ENCODE data around the gene NLGN2. TPM values are rescaled to one million over a fixed set of nuclear protein-coding genes. Genes with fewer than 3 reads are reported as not detected.

Gene NLGN2
- total RNA-seq, 1 experiment from 2014 or later, result 76.7 TPM

- TF ChIP-seq ZNF532 (CRISPR knock-in tag; IDR thresholded peaks at IDR 0.05; ENCODE audit: borderline replicate concordance) (no peak), ATF3 (CRISPR knock-in tag; conservative IDR thresholded peaks at IDR 0.05) (no peak), ZNF219 (CRISPR knock-in tag; IDR thresholded peaks at IDR 0.05; ENCODE audit: borderline replicate concordance) (no peak), HMGXB4 (CRISPR knock-in tag; IDR thresholded peaks at IDR 0.05) (no peak)
Measured at GRCh38 chr17:7463372-7463846, 55.8 kb downstream of the NLGN2 start (continued).

- no peak for TF ChIP-seq ATF6 (CRISPR knock-in tag; IDR thresholded peaks at IDR 0.05)
- no peak for TF ChIP-seq SOX15 (CRISPR knock-in tag; IDR thresholded peaks at IDR 0.05)
- no peak for TF ChIP-seq ELF4 (CRISPR knock-in tag; IDR thresholded peaks at IDR 0.05; ENCODE audit: low read depth)
- no peak for TF ChIP-seq KAT7 (CRISPR knock-in tag; IDR thresholded peaks at IDR 0.05; ENCODE audit: borderline replicate concordance)
- no peak for TF ChIP-seq NFATC4 (CRISPR knock-in tag; IDR thresholded peaks at IDR 0.05)
- TF ChIP-seq FOXJ3 (CRISPR knock-in tag; IDR thresholded peaks at IDR 0.05; ENCODE audit: borderline replicate concordance), result no peak
- no peak for TF ChIP-seq NR2C2 (CRISPR knock-in tag; IDR thresholded peaks at IDR 0.05)
- TF ChIP-seq ETV6 (CRISPR knock-in tag; IDR thresholded peaks at IDR 0.05), result no peak
- TF ChIP-seq TEAD1 (CRISPR knock-in tag; IDR thresholded peaks at IDR 0.05), result no peak
- TF ChIP-seq ZNF121 (CRISPR knock-in tag; IDR thresholded peaks at IDR 0.05), result no peak
- TF ChIP-seq ZBTB21 (CRISPR knock-in tag; IDR thresholded peaks at IDR 0.05; ENCODE audit: borderline replicate concordance), result no peak
- TF ChIP-seq TEAD4 (CRISPR knock-in tag; IDR thresholded peaks at IDR 0.05), result no peak
- no peak for TF ChIP-seq E2F1 (CRISPR knock-in tag; IDR thresholded peaks at IDR 0.05)
- no peak for TF ChIP-seq MLX (CRISPR knock-in tag; IDR thresholded peaks at IDR 0.05)
- no peak for TF ChIP-seq ZNF263 (CRISPR knock-in tag; IDR thresholded peaks at IDR 0.05; ENCODE audit: low read depth)
- no peak for TF ChIP-seq MAX (CRISPR knock-in tag; IDR thresholded peaks at IDR 0.05)
- TF ChIP-seq TCF7 (CRISPR knock-in tag; IDR thresholded peaks at IDR 0.05; ENCODE audit: low read depth), result no peak
- H3K4me1 Mint-ChIP-seq, result peaks cover 17% of the 10 kb centered on the region
- no peak overlapping the region for H3K27ac Mint-ChIP-seq
- H3K4me3 Mint-ChIP-seq, result no peak overlapping the region
- no peak for DNase-seq (ENCODE audit: low spot score)
- no peak for ATAC-seq
- POLR2A ChIA-PET, result interaction anchor here (0.5 kb wide), 1 partner anchor 83 kb away, joined by 4 read pairs; no protein-coding TSS in a partner anchor
- H3K9me3 Mint-ChIP-seq, result no peaks in the 10 kb centered on the region
- no peaks in the 10 kb centered on the region for H3K36me3 Mint-ChIP-seq
- H3K27me3 Mint-ChIP-seq (ENCODE audit: low read depth), result peaks cover 4% of the 10 kb centered on the region
- CTCF ChIA-PET, result interaction anchor here (0.6 kb wide), 1 partner anchor 93 kb away, joined by 3 read pairs; no protein-coding TSS in a partner anchor
Measured at GRCh38 chr17:7464081-7464480, 56.4 kb downstream of the NLGN2 start.

All from WTC11 (cell line).